GM12878 (cell line): Measurements from ENCODE around the gene LEMD3. TPM values are rescaled to one million over a fixed set of nuclear protein-coding genes. Genes with fewer than 3 reads are reported as not detected.
A peak's percentile ranks its signal among the peaks of the same experiment; 100 is the strongest.

Source experiments
- ATAC-seq: fragments of 200-7000 bp; cut with Tn5 transposase; 3 replicates; pipeline ENCODE4 v1.9.1; 2020; ENCODE audit warnings: mild to moderate bottlenecking, moderate library complexity
- BruUV-seq: library from RNA; stranded (reverse); fragments of 400-500 nt; replicated peaks from 2 replicates; lab custom pipeline; 2021; lab: Mats Ljungman, UMichigan
- CTCF ChIA-PET: fragments of 300-600 bp; sonication (Branson Sonifier 250); formaldehyde crosslinking; extraction: SDS; loops from one replicate; lab custom pipeline; 2021; ENCODE audit warnings: inconsistent platforms; lab: Yijun Ruan, JAX
- POLR2A ChIA-PET: fragments of 350-600 bp; formaldehyde crosslinking; extraction: SDS; loops from one replicate; lab custom pipeline; 2021; ENCODE audit warnings: inconsistent platforms; lab: Charles Lee
- RAD21 ChIA-PET: fragments of 300-600 bp; sonication (Branson Sonifier 250); formaldehyde crosslinking; loops from one replicate; lab custom pipeline; 2023; ENCODE audit warnings: antibody characterized with exemption; ENCODE audit not compliant: unreplicated experiment; lab: Charles Lee
- SMC1A ChIA-PET: fragments of 300-600 bp; sonication (Branson Sonifier 250); formaldehyde crosslinking; loops from one replicate; lab custom pipeline; 2023; ENCODE audit not compliant: unreplicated experiment, uncharacterized antibody; lab: Charles Lee
- DNase-seq: peaks from one replicate; pipeline ENCODE4 v3.0.0-alpha.2; 2011; ENCODE audit warnings: low read depth, low spot score
- FAIRE-seq: peaks from 3 replicates; lab custom pipeline; 2011; peaks lifted over from hg19 to GRCh38; lab: Jason Lieb, UNC
- H2AFZ ChIP-seq: 2 replicates; pipeline ENCODE4 v1.6.0; 2011; ENCODE audit warnings: low read depth, low read length, control low read depth; ENCODE audit not compliant: control insufficient read depth
- H3K27ac ChIP-seq: 2 replicates; pipeline ENCODE4 v1.5.1; 2011; ENCODE audit warnings: control low read depth; ENCODE audit not compliant: control insufficient read depth, insufficient read depth
- H3K27me3 ChIP-seq, 2 experiments: replicated peaks in 1 of 2; 2 replicates each; pipeline versions ENCODE4 v1.6.0 to v1.6.1; 2011; ENCODE audit warnings: low read length in 1 of 2; ENCODE audit not compliant: control insufficient read depth in 2 of 2, insufficient read depth in 2 of 2
- H3K36me3 ChIP-seq, 2 experiments: 2 replicates each; pipeline ENCODE4 v1.5.1; 2011; ENCODE audit warnings: low read length in 1 of 2; ENCODE audit not compliant: control insufficient read depth in 2 of 2, insufficient read depth in 2 of 2
- H3K4me1 ChIP-seq: 2 replicates; pipeline ENCODE4 v1.6.1; 2011; ENCODE audit warnings: mild to moderate bottlenecking, low read length, moderate library complexity, mixed read lengths; ENCODE audit not compliant: control insufficient read depth, insufficient read depth
- H3K4me2 ChIP-seq: 2 replicates; pipeline ENCODE4 v1.6.0; 2011; ENCODE audit warnings: control low read depth; ENCODE audit not compliant: control insufficient read depth, insufficient read depth
- H3K4me3 ChIP-seq: fragments of 200-600 bp; sonication (generic); 2 replicates; pipeline ENCODE4 v1.5.1; 2016
- H3K79me2 ChIP-seq: 2 replicates; pipeline ENCODE4 v1.6.0; 2011; ENCODE audit warnings: low read length; ENCODE audit not compliant: control insufficient read depth, insufficient read depth
- H3K9ac ChIP-seq: 2 replicates; pipeline ENCODE4 v1.8.0; 2011; ENCODE audit warnings: low read length, control low read depth, mixed read lengths; ENCODE audit not compliant: control insufficient read depth, insufficient read depth
- H3K9me3 ChIP-seq: replicated peaks from 3 replicates; pipeline ENCODE4 v1.5.1; 2011; ENCODE audit warnings: mild to moderate bottlenecking, low read length; ENCODE audit not compliant: control insufficient read depth, insufficient read depth
- H4K20me1 ChIP-seq: 2 replicates; pipeline ENCODE4 v1.6.0; 2011; ENCODE audit not compliant: control insufficient read depth, insufficient read depth
- CHD2 ChIP-seq: IDR thresholded peaks from 2 replicates; pipeline ENCODE4 v1.6.1; 2011; ENCODE audit warnings: low read depth, low read length, improper control_type of control experiment, borderline replicate concordance
- FOXM1 ChIP-seq: IDR thresholded peaks from 2 replicates; pipeline ENCODE4 v1.6.1; 2012; ENCODE audit warnings: low read depth, mild to moderate bottlenecking, inconsistent platforms, low read length, moderate library complexity
- GABPA ChIP-seq: IDR thresholded peaks from 2 replicates; pipeline ENCODE4 v1.6.1; 2014; ENCODE audit warnings: antibody characterized with exemption, low read depth, mild to moderate bottlenecking, inconsistent platforms
- RCOR1 ChIP-seq: conservative IDR thresholded peaks from 2 replicates; pipeline ENCODE4 v1.6.1; 2012; ENCODE audit warnings: low read depth, low read length, improper control_type of control experiment
- RFX5 ChIP-seq: IDR thresholded peaks from 2 replicates; pipeline ENCODE4 v1.6.1; 2011; ENCODE audit warnings: low read depth, low read length, improper control_type of control experiment
- RUNX3 ChIP-seq: IDR thresholded peaks from 2 replicates; pipeline ENCODE4 v1.6.1; 2012; ENCODE audit warnings: low read length, inconsistent platforms
- WGBS: methylation state at CpG from one replicate; pipeline ENCODE4 v1.1.6; 2016; ENCODE audit warnings: low lambda C conversion rate; ENCODE audit not compliant: insufficient replicate concordance, insufficient coverage; ENCODE audit errors: missing lambda C conversion rate; 5-methylcytosine and 5-hydroxymethylcytosine counted together
- in situ Hi-C: fragments of 300-500 bp; cut with MboI; formaldehyde crosslinking; loops from 9 replicates; pipeline ENCODE4 v1.14.3; 2018; ENCODE audit warnings: mixed read lengths
- intact Hi-C: fragments of 100-400 bp; cut with micrococcal nuclease; formaldehyde crosslinking; loops from one replicate; pipeline ENCODE4 v1.14.2; 2022; ENCODE audit not compliant: unreplicated experiment
- polyA plus RNA-seq, 11 experiments: library from polyadenylated mRNA; depleted of rRNA in 4 of 11; unstranded in 6 of 11; stranded (reverse) in 5 of 11; fragments of >200 nt; fragmentation: Nextera tagmentation in 4 of 11; fragmentation: Illumina TruSeq in 1 of 11; extraction: Ambion mirVana in 4 of 11; extraction: Trizol in 1 of 11; gene quantifications; 1 replicate in 1 of 11; 2 replicates in 10 of 11; pipeline versions ENCODE4 v1.2.1 to v1.2.3, GENCODE V29; 2011 to 2016; ENCODE audit warnings: inconsistent platforms in 2 of 11, missing spikeins in 2 of 11, low read depth in 1 of 11
- total RNA-seq, 4 experiments: library from RNA; depleted of rRNA in 3 of 4; stranded (reverse); fragments of >200 nt in 3 of 4; fragmentation: Illumina TruSeq in 1 of 4; extraction: Trizol in 1 of 4; gene quantifications; 2 replicates each; pipeline versions ENCODE4 v1.2.1 to v1.2.3, GENCODE V29; 2013 to 2021
- TF ChIP-seq, protein P1 (sequence below): IDR thresholded peaks from 2 replicates; pipeline ENCODE4 v1.6.1; 2012; ENCODE audit warnings: low read depth, low read length, improper control_type of control experiment

Gene LEMD3
- total and polyA plus RNA-seq, 10 of the 15 experiments (the other 5 are each of a cell fraction or from before 2014, with no cell fraction given) = 7.5 to 26.0 (median 16.5) TPM

- ChIA-PET CTCF (interaction anchor here (0.6 to 3.4 kb wide), 9 partner anchors 9 to 399 kb away, joined by 3 to 11 read pairs (median 4); no protein-coding TSS in a partner anchor), SMC1A (interaction anchor here (0.9 to 5.6 kb wide), 9 partner anchors 10 to 41 kb away, joined by 3 to 56 read pairs (median 5); no protein-coding TSS in a partner anchor), RAD21 (interaction anchor here (1.0 to 2.1 kb wide), 7 partner anchors 8 to 26 kb away, joined by 3 to 9 read pairs (median 5); partner anchors contain the start of gene LEMD3), POLR2A (interaction anchor here (1.1 to 2.3 kb wide), 2 partner anchors 10 to 26 kb away, joined by 3 to 9 read pairs; partner anchors contain the start of gene LEMD3)
- 74% methylated on average over 4 of the region's 4 CpGs for WGBS
- H3K4me3 ChIP-seq = no peak overlapping the region
- peaks cover 0 to 5% of the 10 kb centered on the region in 2 experiments; a peak in 2 of 4 replicates for H3K36me3 ChIP-seq
- H3K79me2 ChIP-seq = peaks cover 64% of the 10 kb centered on the region
- no peak for DNase-seq
- FAIRE-seq = no peak
- ATAC-seq = no peak
- H2AFZ ChIP-seq = no peak overlapping the region
- intact Hi-C loops (no loop called here), in situ Hi-C loops (no loop called here)
- BruUV-seq = no TSS peak
- no peaks in the 10 kb centered on the region for H4K20me1 ChIP-seq
- no peak overlapping the region for H3K9ac ChIP-seq
- H3K4me2 ChIP-seq = no peak overlapping the region
- H3K4me1 ChIP-seq = peaks cover 8% of the 10 kb centered on the region
- no peak overlapping the region for H3K27ac ChIP-seq
- TF ChIP-seq CHD2 (no peak), RUNX3 (peak; percentile 63)
- peaks cover 9% of the 10 kb centered on the region; the same call in 2 of the 3 replicates for H3K9me3 ChIP-seq
- no peaks in the 10 kb centered on the region for H3K27me3 ChIP-seq
Measured at GRCh38 chr12:65194949-65195348, 25.6 kb downstream of the LEMD3 start.

GRCh38 chr12:65195387-65196055, 26.1 kb downstream of the LEMD3 start:
- no peaks in the 10 kb centered on the region for H3K27me3 ChIP-seq
- ChIA-PET CTCF (interaction anchor here (0.6 to 3.4 kb wide), 10 partner anchors 8 to 399 kb away, joined by 3 to 11 read pairs (median 4); no protein-coding TSS in a partner anchor), SMC1A (interaction anchor here (0.9 to 5.6 kb wide), 10 partner anchors 12 to 42 kb away, joined by 3 to 56 read pairs (median 5); no protein-coding TSS in a partner anchor), RAD21 (interaction anchor here (0.6 to 2.1 kb wide), 8 partner anchors 9 to 26 kb away, joined by 3 to 9 read pairs (median 4); partner anchors contain the start of gene LEMD3), POLR2A (interaction anchor here (0.6 to 2.3 kb wide), 6 partner anchors 10 to 600 kb away, joined by 3 to 9 read pairs (median 4); partner anchors contain the start of gene LEMD3)
- H3K4me1 ChIP-seq = peaks cover 4% of the 10 kb centered on the region
- no peak for FAIRE-seq
- H4K20me1 ChIP-seq = no peaks in the 10 kb centered on the region
- in situ Hi-C loops = no loop called here
- TF ChIP-seq, protein P1, sequence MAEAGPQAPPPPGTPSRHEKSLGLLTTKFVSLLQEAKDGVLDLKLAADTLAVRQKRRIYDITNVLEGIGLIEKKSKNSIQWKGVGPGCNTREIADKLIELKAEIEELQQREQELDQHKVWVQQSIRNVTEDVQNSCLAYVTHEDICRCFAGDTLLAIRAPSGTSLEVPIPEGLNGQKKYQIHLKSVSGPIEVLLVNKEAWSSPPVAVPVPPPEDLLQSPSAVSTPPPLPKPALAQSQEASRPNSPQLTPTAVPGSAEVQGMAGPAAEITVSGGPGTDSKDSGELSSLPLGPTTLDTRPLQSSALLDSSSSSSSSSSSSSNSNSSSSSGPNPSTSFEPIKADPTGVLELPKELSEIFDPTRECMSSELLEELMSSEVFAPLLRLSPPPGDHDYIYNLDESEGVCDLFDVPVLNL = no peak
- TF ChIP-seq GABPA (no peak), RFX5 (no peak), FOXM1 (no peak), RCOR1 (no peak)
- H2AFZ ChIP-seq = no peak overlapping the region
- no peak for ATAC-seq
- no peak for DNase-seq
- peaks cover 9% of the 10 kb centered on the region; the same call in 2 of the 3 replicates for H3K9me3 ChIP-seq
- no TSS peak for BruUV-seq
- 75% methylated on average over 2 of the region's 2 CpGs for WGBS
- intact Hi-C loops = no loop called here
- peaks cover 63% of the 10 kb centered on the region for H3K79me2 ChIP-seq
- no peak overlapping the region for H3K4me3 ChIP-seq
- 0 out of 2 replicates have a peak overlapping the region, but pooled peaks have one; percentile 35 for H3K27ac ChIP-seq
- H3K4me2 ChIP-seq = no peak overlapping the region
- H3K36me3 ChIP-seq = peaks cover 0 to 6% of the 10 kb centered on the region in 2 experiments; a peak in 2 of 4 replicates
- no peak overlapping the region for H3K9ac ChIP-seq
